Measurements from ENCODE around the gene ZNF620. TPM values are rescaled to one million over a fixed set of nuclear protein-coding genes. Genes with fewer than 3 reads are reported as not detected.

The ZNF620 gene
- total RNA-seq, 1 experiment from 2014 or later = 27.1 TPM

DNA sequence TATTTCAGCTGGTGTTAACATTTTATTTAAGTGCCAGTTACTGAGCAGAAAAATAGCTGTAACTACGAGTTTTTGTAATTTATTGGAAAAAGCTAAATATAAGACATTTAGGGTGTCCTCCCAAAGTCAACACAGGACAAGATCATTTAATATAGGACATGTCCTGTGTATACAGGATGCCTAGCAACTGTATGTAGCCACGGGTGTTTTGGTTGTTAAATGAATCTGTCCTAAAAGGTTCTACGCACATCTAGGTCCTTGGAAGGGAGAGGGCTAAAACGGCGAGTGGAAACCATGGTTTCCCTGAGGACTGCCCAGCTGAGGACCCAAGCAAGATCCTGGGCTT is 18.4 kb downstream of the ZNF620 start:
- TF ChIP-seq, protein P1, sequence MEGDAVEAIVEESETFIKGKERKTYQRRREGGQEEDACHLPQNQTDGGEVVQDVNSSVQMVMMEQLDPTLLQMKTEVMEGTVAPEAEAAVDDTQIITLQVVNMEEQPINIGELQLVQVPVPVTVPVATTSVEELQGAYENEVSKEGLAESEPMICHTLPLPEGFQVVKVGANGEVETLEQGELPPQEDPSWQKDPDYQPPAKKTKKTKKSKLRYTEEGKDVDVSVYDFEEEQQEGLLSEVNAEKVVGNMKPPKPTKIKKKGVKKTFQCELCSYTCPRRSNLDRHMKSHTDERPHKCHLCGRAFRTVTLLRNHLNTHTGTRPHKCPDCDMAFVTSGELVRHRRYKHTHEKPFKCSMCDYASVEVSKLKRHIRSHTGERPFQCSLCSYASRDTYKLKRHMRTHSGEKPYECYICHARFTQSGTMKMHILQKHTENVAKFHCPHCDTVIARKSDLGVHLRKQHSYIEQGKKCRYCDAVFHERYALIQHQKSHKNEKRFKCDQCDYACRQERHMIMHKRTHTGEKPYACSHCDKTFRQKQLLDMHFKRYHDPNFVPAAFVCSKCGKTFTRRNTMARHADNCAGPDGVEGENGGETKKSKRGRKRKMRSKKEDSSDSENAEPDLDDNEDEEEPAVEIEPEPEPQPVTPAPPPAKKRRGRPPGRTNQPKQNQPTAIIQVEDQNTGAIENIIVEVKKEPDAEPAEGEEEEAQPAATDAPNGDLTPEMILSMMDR (conservative IDR thresholded peaks at IDR 0.05) = no peak
- H2BK5ac ChIP-seq (ENCODE audit: insufficient read length, low read length) = no peak overlapping the region
- H2AK5ac ChIP-seq (ENCODE audit: insufficient read length, low read length) = no peak overlapping the region
- peak overlapping the region; percentile 60 for H3T11ph ChIP-seq (ENCODE audit: low read length)
- peaks cover 17 to 29% (median 28%) of the 10 kb centered on the region in 3 experiments for H3K36me3 Mint-ChIP-seq (ENCODE audit: insufficient read depth in 1 of 3, low read depth in 3 of 3)
- peaks cover 12 to 18% of the 10 kb centered on the region in 2 experiments for H3K4me1 Mint-ChIP-seq
- peak overlapping the region; percentile 0 for H3K27ac ChIP-seq (ENCODE audit: insufficient read length, low read depth, low read length)
- WGBS (ENCODE audit: extremely low coverage, insufficient read length, low lambda C conversion rate) = no CpG with 5 or more reads among the region's 5 CpGs
- H3K79me2 ChIP-seq (ENCODE audit: insufficient read depth, low read length) = no peaks in the 10 kb centered on the region
- H3K23me2 ChIP-seq (ENCODE audit: insufficient read length, low read depth, low read length, poor library complexity, severe bottlenecking) = peaks cover 11% of the 10 kb centered on the region
- peak overlapping the region; percentile 92 to 97 for H3K4me3 Mint-ChIP-seq
- H2AFZ ChIP-seq (ENCODE audit: low read length) = no peak overlapping the region
- H2BK120ac ChIP-seq (ENCODE audit: low read depth, low read length, poor library complexity, severe bottlenecking) = no peak overlapping the region
- H3K4me2 ChIP-seq (ENCODE audit: insufficient read depth, insufficient read length, low read length) = peak overlapping the region; percentile 74
- H3K9me3 ChIP-seq (ENCODE audit: control insufficient read depth, low read depth, low read length) = no peaks in the 10 kb centered on the region
- peak overlapping the region; percentile 19 for H4K5ac ChIP-seq (ENCODE audit: insufficient read length, low read depth, low read length)
- H2BK20ac ChIP-seq (ENCODE audit: low read depth, low read length, poor library complexity, severe bottlenecking) = no peak overlapping the region
- DNase-seq = no peak
- no peaks in the 10 kb centered on the region for H3K4me1 ChIP-seq (ENCODE audit: insufficient read depth, low read length)
- peak overlapping the region; percentile 15; the same call in 1 of the 2 replicates for H3K4ac ChIP-seq (ENCODE audit: low read depth, low read length)
- H3K56ac ChIP-seq (ENCODE audit: insufficient read length, low read depth, low read length) = no peak overlapping the region
- peak overlapping the region; percentile 94 for H3K14ac ChIP-seq (ENCODE audit: insufficient read depth, low read length)
- no peaks in the 10 kb centered on the region for H3K27me3 ChIP-seq (ENCODE audit: insufficient read depth, low read length)
- no peak overlapping the region for H2BK12ac ChIP-seq (ENCODE audit: insufficient read length, low read depth, low read length)
- no peak overlapping the region for H4K8ac ChIP-seq (replicated peaks; ENCODE audit: insufficient read length, low read depth, low read length)
- H3K18ac ChIP-seq (ENCODE audit: insufficient read length, low read depth, low read length) = peak overlapping the region; percentile 95
- H3K9me3 Mint-ChIP-seq = no peaks in the 10 kb centered on the region
- H3K9ac ChIP-seq (ENCODE audit: extremely low read depth, insufficient read length, low read length) = peak overlapping the region; percentile 77
- no peak overlapping the region for H4K91ac ChIP-seq (ENCODE audit: insufficient read length, low read depth, low read length)
- peaks cover 2% of the 10 kb centered on the region for H3K79me1 ChIP-seq (ENCODE audit: insufficient read depth, low read depth, low read length, poor library complexity, severe bottlenecking)
- no peak overlapping the region for H3K23ac ChIP-seq (ENCODE audit: insufficient read length, low read depth, low read length)
- H3K27ac Mint-ChIP-seq = peak overlapping the region; percentile 84 to 97 (median 97)
- H4K20me1 ChIP-seq (ENCODE audit: control insufficient read depth, insufficient read depth, insufficient read length) = no peaks in the 10 kb centered on the region
- no peaks in the 10 kb centered on the region for H3K27me3 Mint-ChIP-seq (ENCODE audit: low read depth)
- no peak overlapping the region for H2BK15ac ChIP-seq (ENCODE audit: low read depth, low read length)

Measured in H9 (cell line).